Posterior cingulate gyrus (tissue), 11 donors: Measurements from ENCODE around the gene TMEM187.
"Not testable (repeated sequence)": the region's sequence is repeated elsewhere in the genome, so short reads cannot be mapped to it uniquely, and the experiment has no call there.

ENCODE experiments used
- DNase-seq, 10 donors: peaks; one replicate each; pipeline versions ENCODE4 v3.0.0 to v3.0.0-alpha.2; 2020 to 2021; ENCODE audit warnings: mixed read lengths in 3 of 10
- intact Hi-C: fragments of 100-400 bp; cut with DNase I; formaldehyde crosslinking; loops from one replicate; pipeline ENCODE4 v1.15.1; 2023

TMEM187 gene

DNA sequence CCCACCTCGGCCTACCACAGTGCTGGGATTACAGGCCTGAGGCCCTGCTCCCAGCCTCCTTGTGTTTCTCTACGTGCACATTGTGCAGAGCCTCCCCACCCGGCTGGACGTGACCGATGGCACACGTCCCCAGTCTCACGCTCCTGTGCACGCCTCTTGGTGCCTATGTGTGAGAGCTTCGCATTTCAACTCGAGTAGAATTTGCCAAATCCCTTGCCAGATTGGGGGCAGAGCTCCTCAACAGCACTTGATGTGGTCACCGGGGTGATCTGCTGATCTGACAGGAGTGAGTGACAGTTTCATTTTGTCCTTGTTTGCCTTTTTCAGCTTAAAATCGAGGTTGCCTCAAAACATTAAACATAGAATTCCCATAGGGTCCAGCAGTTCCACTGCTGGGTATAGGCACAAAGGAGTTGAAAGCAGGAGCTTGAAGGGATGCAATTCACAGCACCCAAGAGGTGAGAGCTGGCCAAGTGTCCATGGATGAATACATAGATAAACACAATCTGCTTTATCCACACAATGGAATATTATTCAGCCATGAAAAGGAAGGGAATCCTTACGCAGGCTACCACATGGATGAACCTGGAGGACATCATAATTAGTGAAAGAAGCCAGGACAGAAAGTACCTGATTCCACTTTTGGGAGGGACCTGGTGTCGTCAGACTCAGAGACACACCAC lies 17.6 kb downstream of the TMEM187 start:
- peak in 1 of 10 donors; percentile 41 for DNase-seq
- intact Hi-C loops = no loop called here

DNA sequence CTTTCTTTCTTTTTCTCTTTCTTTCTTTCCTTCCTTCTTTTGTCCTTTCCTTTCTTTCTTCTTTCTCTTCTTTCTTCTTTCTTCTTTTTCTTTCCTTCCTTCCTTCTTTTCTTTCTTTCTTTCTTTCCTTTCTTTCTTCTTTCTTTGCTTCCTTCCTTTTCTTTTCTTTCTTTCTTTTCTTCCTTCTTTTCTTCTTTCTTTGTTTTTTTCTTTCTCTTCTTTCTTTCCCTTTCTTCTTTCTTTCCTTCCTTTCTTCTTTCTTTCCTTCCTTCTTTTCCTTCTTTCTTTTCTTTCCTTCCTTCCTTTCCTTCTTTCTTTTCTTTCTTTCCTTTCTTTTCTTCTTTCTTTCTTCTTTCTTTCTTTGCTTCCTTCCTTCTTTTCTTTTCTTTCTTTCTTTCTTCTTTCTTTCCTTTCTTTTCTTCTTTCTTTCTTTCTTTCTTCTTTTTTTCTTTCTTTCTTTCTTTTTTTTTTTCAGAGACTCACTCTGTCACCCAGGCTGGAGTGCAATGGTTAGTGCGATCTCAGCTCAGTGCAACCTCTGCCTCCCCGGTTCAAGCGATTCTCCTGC lies 18.5 kb downstream of the TMEM187 start:
- no peak for DNase-seq
- intact Hi-C loops = no loop called here

DNA sequence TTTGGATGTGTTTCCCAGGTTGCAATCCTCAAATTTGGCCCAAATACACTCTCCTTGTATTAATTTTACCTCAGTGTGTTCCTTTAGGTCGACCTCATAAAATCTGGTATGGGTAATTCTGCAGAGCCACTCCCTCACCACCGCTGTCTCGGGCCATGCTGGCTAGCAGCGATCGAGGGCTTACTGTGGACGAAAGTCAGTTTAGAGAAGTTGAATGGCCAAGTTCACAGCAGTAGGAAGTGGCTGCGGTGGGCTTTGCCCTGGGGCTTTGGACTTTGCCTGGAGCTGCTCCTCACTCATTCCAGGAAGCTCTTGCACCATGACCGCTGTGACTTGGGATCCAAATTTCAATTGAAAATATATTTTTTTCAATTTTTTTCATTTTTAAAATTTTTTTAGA lies 19.6 kb downstream of the TMEM187 start:
- intact Hi-C loops = no loop called here

DNA sequence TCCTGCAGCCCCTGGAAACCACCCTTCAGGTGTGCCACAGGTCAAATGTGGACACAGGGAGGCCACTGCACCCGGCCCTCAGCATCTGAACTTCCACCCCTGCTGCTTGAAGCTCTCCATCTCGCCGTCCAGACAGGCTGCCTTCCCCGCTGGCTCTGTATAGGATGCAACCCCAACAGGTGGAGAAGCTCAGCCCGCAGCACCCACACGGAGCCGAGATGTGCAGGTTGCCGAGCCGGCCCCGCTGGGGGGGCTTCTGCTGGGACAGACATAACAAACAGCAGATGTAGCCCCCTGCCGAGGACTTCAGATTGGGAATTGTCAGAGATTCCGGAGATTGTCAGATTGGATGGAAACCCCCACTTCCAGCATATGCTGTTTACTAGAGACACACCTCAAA lies 20.5 kb downstream of the TMEM187 start:
- DNase-seq = peak in 2 of 10 donors; percentile 39 to 61
- intact Hi-C loops = no loop called here

More for the DNA sequence above, 19.6 kb downstream of the TMEM187 start:
- peak in 2 of 10 donors; percentile 41 to 61 for DNase-seq

DNA sequence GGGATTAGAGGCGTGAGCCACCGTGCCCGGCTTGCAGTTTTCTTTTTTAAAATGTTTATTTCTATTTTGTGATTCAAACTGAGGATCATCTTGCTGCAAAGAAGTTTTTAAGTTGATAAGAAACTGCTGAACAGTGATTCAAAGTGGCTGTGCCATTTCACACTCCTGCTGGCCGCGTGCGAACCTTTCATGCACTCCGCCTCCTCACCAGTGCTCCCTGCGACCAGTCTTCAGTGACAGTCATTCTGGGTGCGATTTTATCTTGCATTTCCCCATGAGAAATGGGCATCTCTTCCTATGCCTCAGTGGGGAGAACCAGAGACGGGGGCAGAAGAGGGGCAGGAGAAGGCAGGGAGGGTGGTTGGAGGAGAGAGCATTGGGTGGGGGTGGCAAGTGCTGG lies 21.4 kb downstream of the TMEM187 start:
- DNase-seq = no peak
- intact Hi-C loops = no loop called here

DNA sequence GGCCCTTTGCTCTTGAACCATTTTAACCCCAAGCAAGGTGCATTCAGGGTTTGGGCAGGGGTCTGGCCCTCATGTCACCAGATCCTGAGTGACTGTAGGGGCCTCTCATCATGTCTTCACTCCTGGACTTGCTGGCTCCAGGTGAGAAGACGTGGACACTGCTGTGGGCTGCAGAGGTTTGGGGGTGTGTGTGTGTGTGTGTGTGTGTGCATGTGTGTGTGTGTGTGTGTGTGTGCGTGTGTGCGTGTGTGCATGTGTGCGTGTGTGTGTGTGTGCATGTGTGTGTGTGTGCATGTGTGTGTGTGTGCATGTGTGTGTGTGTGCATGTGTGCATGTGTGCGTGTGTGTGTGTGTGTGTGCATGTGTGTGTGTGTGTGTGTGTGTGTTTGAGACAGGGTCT lies 21.8 kb downstream of the TMEM187 start:
- DNase-seq, intact Hi-C loops: not testable (repeated sequence)

DNA sequence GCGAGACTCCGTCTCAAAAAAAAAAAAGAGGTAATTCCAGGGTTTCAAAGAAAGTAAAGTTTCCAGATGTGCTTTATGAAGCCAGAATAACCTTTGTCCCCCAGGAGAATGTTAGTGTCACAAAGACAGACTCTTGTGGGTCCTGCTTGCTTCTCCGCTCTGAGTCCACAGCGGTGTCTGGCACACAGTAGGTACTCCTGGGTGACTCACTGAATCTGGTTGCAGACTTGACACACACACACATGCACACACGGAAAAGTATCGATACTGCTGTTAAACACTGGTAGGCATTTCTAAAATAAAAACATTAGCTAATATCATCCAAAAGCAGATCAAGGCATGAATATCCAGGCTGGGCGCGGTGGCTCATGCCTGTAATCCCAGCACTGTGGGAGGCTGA lies 22.9 kb downstream of the TMEM187 start:
- intact Hi-C loops = no loop called here

DNA sequence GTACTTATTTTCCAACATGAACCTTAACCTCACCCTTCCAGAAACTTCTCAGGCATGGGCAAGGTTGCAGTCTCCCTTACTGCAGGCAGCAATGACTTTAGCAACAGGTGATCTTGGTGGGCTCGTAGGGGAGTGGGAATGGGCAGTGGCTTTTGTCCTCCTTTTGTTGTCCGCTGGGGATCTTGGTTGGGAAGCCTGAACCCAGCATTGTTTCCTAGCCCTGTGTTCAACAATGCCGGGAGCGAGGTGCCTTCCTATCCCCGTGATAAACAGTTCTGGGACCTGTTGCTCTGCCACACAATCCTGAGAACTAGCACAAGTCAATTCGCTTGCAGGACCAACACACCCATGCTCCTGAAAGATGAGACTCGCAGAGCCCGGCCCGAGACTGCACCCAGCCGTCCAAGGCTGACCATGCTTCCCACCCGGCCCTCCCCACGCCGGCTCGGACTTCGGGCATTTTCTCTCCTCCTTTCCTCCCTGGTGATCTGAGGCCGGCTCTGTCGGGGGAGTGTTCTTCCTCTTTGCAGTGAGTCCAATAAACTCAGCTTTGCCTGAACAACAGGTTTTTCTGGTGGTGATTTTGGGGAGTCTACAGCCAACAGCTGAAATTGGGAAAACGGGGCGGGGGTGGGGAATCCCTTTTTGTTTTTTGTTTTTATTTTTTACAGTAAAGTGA lies 26.9 kb downstream of the TMEM187 start:
- peak in 1 of 10 donors; percentile 43 for DNase-seq
- intact Hi-C loops = no loop called here

More for the DNA sequence above, 22.9 kb downstream of the TMEM187 start:
- DNase-seq = no peak

DNA sequence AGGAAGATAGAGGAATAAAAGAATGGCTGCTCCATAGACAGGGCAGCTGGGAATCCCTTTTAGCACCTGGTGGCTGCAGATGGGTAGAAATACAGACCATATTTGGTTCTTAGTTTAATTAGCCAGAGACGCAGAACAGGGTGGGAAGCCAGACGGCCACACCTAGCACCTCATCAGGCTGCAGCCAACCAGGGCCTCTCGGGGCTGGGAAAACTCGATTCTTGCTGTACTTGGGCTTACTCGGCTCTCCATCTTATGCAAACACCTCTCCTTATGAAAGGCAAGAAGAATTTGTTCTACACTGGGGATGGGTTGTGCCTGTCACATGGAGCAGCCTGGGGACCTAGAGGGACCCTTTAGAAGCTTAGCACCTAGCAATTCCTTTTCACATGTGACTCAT lies 27.5 kb downstream of the TMEM187 start:
- intact Hi-C loops = no loop called here
- DNase-seq = no peak

DNA sequence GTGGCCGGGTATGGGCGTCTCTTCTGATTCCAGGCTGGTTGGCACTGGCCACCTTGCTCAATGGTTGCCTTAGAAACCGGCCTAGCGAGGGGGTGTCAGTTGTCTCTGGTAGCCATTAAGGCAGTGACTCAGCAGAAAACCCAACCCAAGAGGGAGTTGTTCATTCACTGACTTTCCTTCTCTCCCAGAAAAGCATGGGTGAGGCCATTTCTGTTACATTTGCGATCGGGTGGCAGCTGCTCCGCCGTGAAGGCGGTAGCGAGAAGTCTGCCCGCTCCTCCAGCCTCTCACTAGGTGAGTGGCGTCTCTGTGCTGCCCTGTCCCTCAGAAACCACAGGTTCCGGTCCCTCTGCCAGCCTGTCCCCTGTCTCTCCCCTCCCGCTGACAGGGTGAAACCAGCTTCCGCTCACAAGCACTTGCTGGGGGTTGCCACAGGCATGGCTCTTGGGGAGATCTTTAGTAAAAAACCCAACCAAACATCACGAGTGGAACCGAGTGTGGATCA lies 29.7 kb downstream of the TMEM187 start:
- intact Hi-C loops = no loop called here
- peak in 5 of 10 donors; percentile 32 to 90 (median 57) for DNase-seq

DNA sequence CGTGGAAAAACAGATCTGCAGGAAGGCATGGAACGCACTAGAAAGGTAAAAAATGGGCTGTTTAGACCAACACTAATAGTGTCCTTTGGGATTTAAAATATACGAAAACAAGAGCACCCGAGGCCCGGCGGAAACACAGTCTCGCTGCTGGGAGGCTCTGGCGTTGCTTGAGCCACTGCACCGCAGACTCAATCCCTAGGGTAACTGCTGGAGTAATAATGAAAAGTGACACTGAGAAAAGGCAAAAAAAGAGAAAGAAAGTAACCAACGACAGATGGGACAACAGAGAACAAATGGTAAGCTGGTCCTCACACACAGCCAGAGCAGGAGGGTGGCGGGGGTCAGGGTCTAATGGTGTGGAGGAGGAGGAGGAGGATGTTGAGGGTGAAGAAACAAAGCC lies 31.8 kb downstream of the TMEM187 start:
- intact Hi-C loops = no loop called here
- peak in 2 of 10 donors; percentile 46 to 55 for DNase-seq

DNA sequence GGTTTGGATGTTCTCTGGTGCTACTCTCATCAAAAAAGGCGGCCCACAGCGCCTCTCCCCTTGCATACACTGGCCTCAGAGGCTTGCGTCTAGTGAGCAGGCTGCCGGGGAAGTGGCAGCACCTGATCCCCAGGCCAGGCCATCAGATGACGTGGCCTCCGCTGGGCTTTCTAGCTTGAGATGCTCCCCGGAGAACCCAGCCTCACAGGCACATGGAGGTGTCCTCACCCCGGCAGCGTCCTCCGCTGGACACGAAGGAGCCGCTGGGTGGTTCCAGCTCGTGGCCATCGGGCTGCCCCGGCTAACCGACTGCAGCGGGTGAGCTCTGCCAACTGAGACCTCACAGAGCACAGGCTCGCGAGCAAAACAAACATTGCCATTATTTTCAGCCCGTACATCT lies 34.4 kb downstream of the TMEM187 start:
- intact Hi-C loops = no loop called here
- DNase-seq = peak in 3 of 10 donors; percentile 46 to 82 (median 59)

DNA sequence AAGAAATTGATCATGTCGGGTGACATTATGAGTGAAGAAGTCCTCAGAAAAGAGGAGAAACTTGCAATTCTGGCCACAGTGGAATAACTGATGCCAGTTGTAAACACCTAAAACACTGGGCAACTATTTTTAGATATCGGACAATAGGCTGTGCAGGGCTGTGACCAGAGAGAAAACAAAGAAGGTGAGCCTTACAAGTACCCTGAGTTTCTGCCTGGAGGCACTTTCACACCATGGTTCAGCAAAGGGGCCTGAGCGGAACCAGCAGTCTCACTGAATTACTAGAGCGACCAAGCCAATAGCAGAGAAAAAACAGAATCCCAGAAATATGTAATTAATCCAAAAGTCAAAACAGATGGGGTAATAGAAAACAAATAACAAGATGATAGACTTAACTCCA lies 36.0 kb downstream of the TMEM187 start:
- DNase-seq = peak in 1 of 10 donors; percentile 14
- intact Hi-C loops = no loop called here

DNA sequence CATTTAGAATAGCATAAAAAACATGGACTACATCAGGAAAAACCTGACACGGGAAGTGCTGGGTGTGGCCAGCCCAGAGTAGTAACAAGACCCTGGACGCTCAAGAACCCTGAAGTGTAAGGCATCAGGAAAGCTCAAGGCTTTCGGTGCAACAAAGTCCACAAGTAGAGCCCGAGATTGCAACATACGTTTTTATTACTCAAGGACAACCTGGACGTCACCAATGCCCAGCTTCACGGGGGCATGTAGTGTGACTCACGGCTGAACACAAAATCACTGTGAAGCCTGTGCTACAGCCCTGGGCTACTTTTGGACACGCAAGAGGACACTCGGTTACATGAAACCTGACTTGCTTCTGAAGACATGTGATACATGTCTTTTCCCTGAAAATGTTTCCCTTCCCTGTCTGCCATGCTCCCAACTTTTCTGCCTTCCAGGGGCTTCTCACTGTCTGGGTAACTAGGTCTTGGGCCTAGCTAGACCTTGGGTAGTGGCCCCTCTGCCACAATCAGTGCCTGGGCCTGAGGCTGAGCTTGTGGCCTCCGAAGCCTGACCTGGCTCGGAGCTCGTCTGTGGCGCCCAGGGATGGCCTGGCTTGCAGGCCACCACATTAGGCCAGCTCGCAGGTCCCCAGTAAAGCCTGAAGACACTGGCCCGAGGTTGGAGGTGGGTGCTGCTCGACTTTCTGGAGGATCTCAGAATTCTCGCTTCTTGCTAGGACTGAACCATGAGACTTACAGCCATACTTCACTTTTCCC lies 38.0 kb downstream of the TMEM187 start:
- peak in 2 of 10 donors; percentile 53 to 55 for DNase-seq
- intact Hi-C loops = loop anchor here (10.0 kb wide), 1 partner anchor 84 kb away; the partner anchor contains the start of gene MECP2

DNA sequence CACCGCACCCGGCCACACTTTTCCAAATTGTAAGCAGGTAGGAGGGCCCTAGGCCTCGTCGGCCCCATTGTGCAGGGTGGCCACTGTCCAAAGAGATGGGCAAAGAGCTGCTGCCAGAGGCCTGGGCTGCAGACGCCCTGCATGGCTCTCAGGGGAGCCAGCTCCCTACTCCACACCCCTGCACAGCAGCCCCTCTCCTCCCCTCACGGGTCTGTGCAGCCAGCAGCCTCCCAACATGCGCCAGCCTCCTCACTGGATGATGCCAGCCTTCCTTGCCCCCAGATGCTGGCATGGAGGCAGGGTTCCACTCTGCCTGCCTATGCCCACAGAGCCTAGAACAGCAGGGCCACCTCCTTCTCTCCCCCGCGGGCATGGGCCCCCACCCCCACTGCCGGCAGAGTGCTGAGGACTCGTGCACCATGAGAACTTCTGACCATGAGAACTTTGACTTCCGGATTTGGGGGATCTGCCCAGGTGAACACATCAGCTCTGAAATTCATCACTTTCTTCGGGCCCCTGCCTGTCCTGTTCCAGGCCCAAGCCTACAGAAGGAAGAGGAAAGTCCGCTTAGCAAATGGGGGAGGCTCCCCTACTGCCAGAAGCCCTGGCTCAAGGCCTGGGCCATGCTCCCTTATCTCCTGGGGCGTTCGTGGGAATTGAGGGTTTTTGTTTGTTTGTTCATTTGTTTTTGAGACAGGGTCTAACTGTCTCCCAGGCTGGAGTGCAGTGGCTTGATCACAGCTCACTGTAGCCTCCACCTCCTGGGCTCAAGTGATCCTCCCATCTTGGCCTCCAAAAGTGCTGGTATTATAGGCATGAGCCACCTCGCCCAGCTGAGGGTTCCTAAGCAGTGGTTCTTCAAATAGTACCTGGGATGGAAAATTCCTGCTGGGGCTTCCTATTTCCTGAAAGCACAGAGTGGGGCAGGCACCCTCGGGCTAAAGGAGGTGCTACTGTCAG lies 39.1 kb downstream of the TMEM187 start:
- intact Hi-C loops = loop anchor here (2.0 to 10.0 kb wide), 2 partner anchors 39 to 83 kb away; partner anchors contain the start of gene MECP2

DNA sequence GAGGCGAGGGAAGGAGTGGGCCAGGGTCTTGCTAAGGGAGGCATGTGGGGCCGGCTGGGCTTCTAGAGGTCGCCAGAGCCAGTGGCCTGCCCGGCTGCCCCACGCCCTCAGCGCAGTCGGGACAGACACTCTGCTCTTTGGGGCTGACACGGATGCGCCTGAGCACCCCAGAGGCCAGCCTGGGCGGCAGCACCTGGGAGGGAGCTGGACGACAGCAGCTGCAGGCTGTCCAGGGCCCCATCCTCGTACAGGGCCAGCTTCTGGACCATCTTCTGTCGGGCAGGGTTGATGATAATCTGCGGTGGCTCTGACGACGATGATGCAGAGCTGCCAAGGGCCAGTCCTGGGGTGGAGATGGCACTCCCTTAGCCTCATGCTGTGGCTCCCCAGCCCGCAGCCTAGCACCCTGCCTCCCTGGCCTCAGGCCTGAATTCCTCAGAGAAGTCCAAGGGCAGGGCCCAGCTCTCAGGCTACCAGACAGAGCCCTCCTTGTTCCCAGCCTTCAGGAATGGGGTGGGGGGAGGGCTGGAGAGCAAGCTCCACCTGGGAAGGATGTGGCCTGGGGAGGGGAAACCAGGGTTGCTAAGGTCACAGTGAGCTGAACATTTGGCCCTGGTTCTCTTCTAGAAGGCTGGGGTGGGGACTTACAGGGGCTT lies 39.9 kb downstream of the TMEM187 start:
- intact Hi-C loops = loop anchor here (2.0 to 10.0 kb wide), 2 partner anchors 38 to 82 kb away; partner anchors contain the start of gene MECP2
- peak in 4 of 10 donors; percentile 35 to 87 (median 68) for DNase-seq

More for the DNA sequence above, 39.1 kb downstream of the TMEM187 start:
- peak in 2 of 10 donors; percentile 37 to 70 for DNase-seq

DNA sequence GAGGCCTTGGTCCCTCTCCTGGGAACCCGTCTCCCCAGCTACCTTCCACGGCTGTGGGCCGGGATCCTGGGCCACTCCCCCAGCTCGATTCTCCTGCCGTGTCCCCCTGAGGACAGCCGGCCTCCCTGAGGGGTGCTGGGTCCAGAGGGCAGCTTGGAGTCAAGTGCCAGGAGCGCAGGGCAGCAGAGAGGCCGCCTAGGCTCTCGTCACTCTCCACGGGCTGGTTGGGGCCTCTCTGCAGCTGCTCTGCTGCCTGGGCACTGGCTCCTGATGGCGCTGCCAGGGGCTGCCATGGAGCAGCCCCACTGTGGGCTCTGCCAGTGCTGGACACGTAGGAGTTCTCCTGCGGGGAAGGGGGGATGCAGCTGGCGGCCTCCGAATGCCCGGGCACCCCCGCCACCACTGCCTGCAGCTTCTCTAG lies 40.5 kb downstream of the TMEM187 start:
- DNase-seq = peak in 3 of 10 donors; percentile 30 to 78 (median 70)

DNA sequence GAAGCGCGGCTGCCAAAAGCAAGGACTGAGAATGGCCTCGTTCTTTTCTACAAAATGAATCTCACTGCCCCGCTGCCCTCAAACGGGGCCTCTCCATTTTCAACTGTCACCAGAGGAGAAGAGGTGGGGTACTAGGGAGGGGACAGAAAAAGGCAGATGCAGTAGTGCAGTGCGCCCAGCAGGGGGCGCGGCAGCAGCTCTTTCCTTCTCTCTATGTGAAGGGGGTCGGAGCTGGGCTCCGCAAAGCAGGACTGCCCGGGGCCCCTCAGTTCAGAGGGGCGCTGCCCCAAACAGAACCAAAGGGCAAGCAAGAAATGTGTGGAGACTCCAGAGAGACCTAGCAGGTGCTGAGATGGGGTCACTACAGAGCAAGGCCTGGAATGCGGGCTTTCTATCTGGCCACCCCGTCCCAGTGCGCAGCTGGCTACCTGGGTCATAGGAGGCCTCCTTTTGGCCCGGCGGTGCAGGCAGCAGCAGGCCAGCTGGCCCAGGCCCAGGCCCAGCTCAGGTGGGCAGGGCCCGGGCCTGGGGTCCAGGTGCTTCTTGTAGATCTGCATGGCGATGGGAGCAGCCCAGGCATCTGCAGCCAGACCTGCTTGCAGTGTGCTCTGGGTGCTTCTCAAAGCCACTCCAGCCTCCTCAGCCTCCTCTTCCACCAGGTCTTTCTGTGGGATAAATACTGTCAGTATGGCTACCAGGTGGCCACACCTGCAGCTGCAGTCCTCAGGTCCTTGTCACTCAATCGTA lies 41.2 kb downstream of the TMEM187 start:
- intact Hi-C loops = loop anchor here (2.0 to 10.0 kb wide), 2 partner anchors 37 to 81 kb away; partner anchors contain the start of gene MECP2
- DNase-seq = peak in 6 of 10 donors; percentile 36 to 88 (median 58)

More for the DNA sequence above, 40.5 kb downstream of the TMEM187 start:
- intact Hi-C loops = loop anchor here (2.0 to 10.0 kb wide), 2 partner anchors 38 to 82 kb away; partner anchors contain the start of gene MECP2
